Activated gamma-delta T cell treated with anti-CD3 and anti-CD28 coated beads, Interleukin-2, amount 50 U/mL, for 16 hours (primary cell): ENCODE data around the gene RNF114.

Source experiments
- DNase-seq: peaks from one replicate; pipeline ENCODE4 v3.0.0-alpha.2; 2020; ENCODE audit warnings: low read depth

The RNF114 gene

GRCh38 chr20:49904440-49905214 lies 31.6 kb upstream of the RNF114 start:
- no peak for DNase-seq

GRCh38 chr20:49905415-49906091 lies 30.6 kb upstream of the RNF114 start:
- no peak for DNase-seq

- DNase-seq, result no peak
These were observed 30.0 kb upstream of the RNF114 start for GRCh38 chr20:49906101-49906604.

- no peak for DNase-seq
These were observed 29.5 kb upstream of the RNF114 start for GRCh38 chr20:49906615-49907154.

GRCh38 chr20:49907405-49908257 lies 28.6 kb upstream of the RNF114 start:
- DNase-seq, result no peak

- no peak for DNase-seq
These were observed 28.0 kb upstream of the RNF114 start for GRCh38 chr20:49908258-49908565.

- no peak for DNase-seq
These were observed 26.5 kb upstream of the RNF114 start for GRCh38 chr20:49909499-49910339.

- no peak for DNase-seq
These were observed 25.9 kb upstream of the RNF114 start for GRCh38 chr20:49910340-49910706.

- DNase-seq, result no peak
These were observed 22.7 kb upstream of the RNF114 start for GRCh38 chr20:49913399-49914047.

- DNase-seq, result no peak
These were observed 21.7 kb upstream of the RNF114 start for GRCh38 chr20:49914310-49915117.

GRCh38 chr20:49915118-49915379 lies 21.1 kb upstream of the RNF114 start:
- no peak for DNase-seq

GRCh38 chr20:49915380-49916145 lies 20.6 kb upstream of the RNF114 start, which contains the start of gene SPATA2:
Gene SPATA2, minus strand, starts transcription at chr20:49915529. Its CDS starts 7,039 bp downstream, at chr20:49908490.
- peak; percentile 89 for DNase-seq

- DNase-seq, result no peak
These were observed 19.8 kb upstream of the RNF114 start for GRCh38 chr20:49916146-49917002.

- no peak for DNase-seq
These were observed 17.8 kb upstream of the RNF114 start for GRCh38 chr20:49918446-49918845.

- DNase-seq, result no peak
These were observed 17.2 kb upstream of the RNF114 start for GRCh38 chr20:49919009-49919408.

- no peak for DNase-seq
These were observed 16.7 kb upstream of the RNF114 start for GRCh38 chr20:49919461-49919860.

- no peak for DNase-seq
These were observed 11.9 kb upstream of the RNF114 start for GRCh38 chr20:49924247-49924646.

- no peak for DNase-seq
These were observed 10.2 kb upstream of the RNF114 start for GRCh38 chr20:49925901-49926454.
